Progenitor cell of endocrine pancreas (in vitro differentiated cells): ENCODE measurements around the gene KRTAP13-1. TPM values are rescaled to one million over a fixed set of nuclear protein-coding genes. Genes with fewer than 3 reads are reported as not detected.

ENCODE experiments used
- DNase-seq: peaks from one replicate; pipeline ENCODE4 v3.0.0; 2021; ENCODE audit warnings: low spot score; ENCODE audit not compliant: unreplicated experiment
- H3K27ac Mint-ChIP-seq: 2 replicates; pipeline ENCODE4 v1.8.0; 2021; ENCODE audit warnings: mild to moderate bottlenecking, moderate library complexity, mixed read lengths
- H3K27me3 Mint-ChIP-seq: 2 replicates; pipeline ENCODE4 v1.8.0; 2021; ENCODE audit warnings: mixed read lengths
- H3K36me3 Mint-ChIP-seq: 2 replicates; pipeline ENCODE4 v1.8.0; 2022; ENCODE audit warnings: mixed read lengths; ENCODE audit not compliant: insufficient read depth
- H3K4me1 Mint-ChIP-seq: 2 replicates; pipeline ENCODE4 v1.8.0; 2021; ENCODE audit warnings: low read depth, mixed read lengths
- H3K4me3 Mint-ChIP-seq: 2 replicates; pipeline ENCODE4 v1.8.0; 2021; ENCODE audit warnings: low read depth, mild to moderate bottlenecking, moderate library complexity, mixed read lengths
- H3K9me3 Mint-ChIP-seq: 2 replicates; pipeline ENCODE4 v1.8.0; 2021; ENCODE audit warnings: low read depth, mixed read lengths
- microRNA-seq: library from miRNA; unstranded; fragments of <30 nt; microRNA quantifications from one replicate; pipeline ENCODE4 v1.1.0, GENCODE V29; 2020; ENCODE audit warnings: borderline number of aligned reads; ENCODE audit not compliant: unreplicated experiment
- total RNA-seq: library from RNA; stranded (reverse); gene quantifications from 2 replicates; pipeline ENCODE4 v1.2.1, GENCODE V29; 2021
- TF ChIP-seq, protein P1 (sequence below): fragments of 200-600 bp; sonication (generic); IDR thresholded peaks from one replicate; pipeline ENCODE4 v1.5.0; 2021; ENCODE audit warnings: antibody characterized with exemption, mild to moderate bottlenecking; ENCODE audit not compliant: unreplicated experiment

The KRTAP13-1 gene
- total RNA-seq, 1 donor from 2014 or later, result not detected

GRCh38 chr21:30437010-30437565 is 41.3 kb downstream of the KRTAP13-1 start:
- Mint-ChIP-seq H3K9me3 (no peaks in the 10 kb centered on the region), H3K27ac (no peak overlapping the region), H3K4me1 (no peaks in the 10 kb centered on the region), H3K27me3 (no peaks in the 10 kb centered on the region), H3K36me3 (no peaks in the 10 kb centered on the region), H3K4me3 (no peak overlapping the region)
- no peak for DNase-seq
- TF ChIP-seq, protein P1, sequence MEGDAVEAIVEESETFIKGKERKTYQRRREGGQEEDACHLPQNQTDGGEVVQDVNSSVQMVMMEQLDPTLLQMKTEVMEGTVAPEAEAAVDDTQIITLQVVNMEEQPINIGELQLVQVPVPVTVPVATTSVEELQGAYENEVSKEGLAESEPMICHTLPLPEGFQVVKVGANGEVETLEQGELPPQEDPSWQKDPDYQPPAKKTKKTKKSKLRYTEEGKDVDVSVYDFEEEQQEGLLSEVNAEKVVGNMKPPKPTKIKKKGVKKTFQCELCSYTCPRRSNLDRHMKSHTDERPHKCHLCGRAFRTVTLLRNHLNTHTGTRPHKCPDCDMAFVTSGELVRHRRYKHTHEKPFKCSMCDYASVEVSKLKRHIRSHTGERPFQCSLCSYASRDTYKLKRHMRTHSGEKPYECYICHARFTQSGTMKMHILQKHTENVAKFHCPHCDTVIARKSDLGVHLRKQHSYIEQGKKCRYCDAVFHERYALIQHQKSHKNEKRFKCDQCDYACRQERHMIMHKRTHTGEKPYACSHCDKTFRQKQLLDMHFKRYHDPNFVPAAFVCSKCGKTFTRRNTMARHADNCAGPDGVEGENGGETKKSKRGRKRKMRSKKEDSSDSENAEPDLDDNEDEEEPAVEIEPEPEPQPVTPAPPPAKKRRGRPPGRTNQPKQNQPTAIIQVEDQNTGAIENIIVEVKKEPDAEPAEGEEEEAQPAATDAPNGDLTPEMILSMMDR, result no peak

DNA sequence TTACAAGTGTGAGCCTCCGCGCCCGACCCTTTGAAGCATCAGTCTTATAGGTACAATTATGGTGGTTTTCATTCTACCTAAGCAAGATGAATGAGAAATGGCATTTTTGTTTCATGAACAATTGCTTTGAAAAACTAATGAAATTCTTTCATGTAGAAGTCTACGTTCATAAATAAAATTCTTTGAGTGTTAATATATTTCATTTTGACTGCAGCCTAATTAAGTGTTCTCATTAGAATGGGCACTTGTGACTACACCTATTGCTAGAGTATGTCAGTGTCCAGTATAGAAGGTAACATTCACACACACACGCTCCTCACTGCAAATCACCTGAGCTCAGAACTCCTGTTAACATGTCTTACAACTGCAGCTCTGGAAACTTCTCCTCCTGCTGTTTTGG is 44.1 kb downstream of the KRTAP13-1 start, which contains the start of gene KRTAP15-1:
TSS of gene KRTAP15-1 (plus strand) at position 301 of the 400 bp plus-strand sequence. CDS start at position 354, 53 bp downstream.
- H3K36me3 Mint-ChIP-seq, result no peaks in the 10 kb centered on the region
- no peaks in the 10 kb centered on the region for H3K27me3 Mint-ChIP-seq
- TF ChIP-seq, protein P1, result no peak
- no peaks in the 10 kb centered on the region for H3K9me3 Mint-ChIP-seq
- peaks cover 3% of the 10 kb centered on the region for H3K4me1 Mint-ChIP-seq
- H3K27ac Mint-ChIP-seq, result no peak within 1 kb of the TSS
- no peak for DNase-seq
- H3K4me3 Mint-ChIP-seq, result no peak within 1 kb of the TSS

GRCh38 chr21:30443226-30443625 is 47.4 kb downstream of the KRTAP13-1 start:
- Mint-ChIP-seq H3K4me3 (no peak overlapping the region), H3K9me3 (no peaks in the 10 kb centered on the region), H3K27me3 (no peaks in the 10 kb centered on the region), H3K4me1 (peaks cover 3% of the 10 kb centered on the region), H3K36me3 (no peaks in the 10 kb centered on the region), H3K27ac (no peak overlapping the region)
- TF ChIP-seq, protein P1, result no peak
- no peak for DNase-seq

DNA sequence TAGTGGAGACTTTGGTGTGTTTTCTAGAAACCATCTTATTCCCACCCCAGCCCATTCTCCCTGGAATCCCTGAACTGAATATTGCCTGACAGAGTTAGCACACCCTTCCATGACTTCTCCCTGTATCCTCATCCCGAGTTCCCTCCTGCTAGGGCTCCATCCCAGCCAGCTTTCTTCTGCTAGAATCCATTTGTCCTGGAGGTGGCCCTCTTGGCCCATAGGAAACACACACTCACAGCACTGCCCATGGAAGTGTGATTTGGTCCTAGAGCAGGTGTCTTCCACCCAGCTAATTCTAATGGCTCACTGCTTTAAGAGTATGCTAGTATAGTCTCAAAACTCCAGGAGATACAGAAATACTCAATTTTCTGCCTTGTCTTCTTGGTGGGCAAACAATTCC is 48.4 kb downstream of the KRTAP13-1 start:
- Mint-ChIP-seq H3K4me3 (no peak overlapping the region), H3K27ac (no peak overlapping the region), H3K9me3 (no peaks in the 10 kb centered on the region), H3K36me3 (no peaks in the 10 kb centered on the region), H3K27me3 (no peaks in the 10 kb centered on the region), H3K4me1 (peaks cover 3% of the 10 kb centered on the region)
- TF ChIP-seq, protein P1, result no peak
- DNase-seq, result no peak

Small RNA genes lying within 50 kb of the gene (microRNA-seq; reads per million reads assigned to microRNA genes)
- gene MIR4327, result not detected

Other genes with a start within 250 kb of the KRTAP13-1 start
- not detected in 2 replicates for gene CLDN17, start 229.2 kb upstream of the KRTAP13-1 start, total RNA-seq
- gene CLDN8, start 179.9 kb upstream of the KRTAP13-1 start, total RNA-seq, result not detected in 2 replicates
- gene KRTAP24-1, start 113.1 kb upstream of the KRTAP13-1 start, total RNA-seq, result not detected in 2 replicates
- gene KRTAP25-1, start 106.5 kb upstream of the KRTAP13-1 start, total RNA-seq, result not detected in 2 replicates
- not detected in 2 replicates for gene KRTAP26-1, start 75.7 kb upstream of the KRTAP13-1 start, total RNA-seq
- not detected in 2 replicates for gene KRTAP27-1, start 58.3 kb upstream of the KRTAP13-1 start, total RNA-seq
- not detected in 2 replicates for gene KRTAP23-1, start 47.4 kb upstream of the KRTAP13-1 start, total RNA-seq
- not detected in 2 replicates for gene KRTAP13-2, start 23.8 kb upstream of the KRTAP13-1 start, total RNA-seq
- gene KRTAP13-3, start 29.9 kb downstream of the KRTAP13-1 start, total RNA-seq, result not detected in 2 replicates
- not detected in 2 replicates for gene KRTAP13-4, start 34.2 kb downstream of the KRTAP13-1 start, total RNA-seq
- not detected in 2 replicates for gene KRTAP15-1, start 44.2 kb downstream of the KRTAP13-1 start, total RNA-seq
- not detected in 2 replicates for gene KRTAP19-1, start 84.3 kb downstream of the KRTAP13-1 start, total RNA-seq
- not detected in 2 replicates for gene KRTAP19-2, start 91.4 kb downstream of the KRTAP13-1 start, total RNA-seq
- gene KRTAP19-3, start 96.0 kb downstream of the KRTAP13-1 start, total RNA-seq, result not detected in 2 replicates
- gene KRTAP19-4, start 101.1 kb downstream of the KRTAP13-1 start, total RNA-seq, result not detected in 2 replicates
- not detected in 2 replicates for gene KRTAP19-5, start 106.1 kb downstream of the KRTAP13-1 start, total RNA-seq
- not detected in 2 replicates for gene KRTAP19-6, start 145.8 kb downstream of the KRTAP13-1 start, total RNA-seq
- not detected in 2 replicates for gene KRTAP19-7, start 165.3 kb downstream of the KRTAP13-1 start, total RNA-seq
- not detected in 2 replicates for gene KRTAP22-2, start 194.4 kb downstream of the KRTAP13-1 start, total RNA-seq
- gene KRTAP6-3, start 196.4 kb downstream of the KRTAP13-1 start, total RNA-seq, result not detected in 2 replicates
- not detected in 2 replicates for gene KRTAP6-2, start 202.9 kb downstream of the KRTAP13-1 start, total RNA-seq
- not detected in 2 replicates for gene KRTAP22-1, start 205.1 kb downstream of the KRTAP13-1 start, total RNA-seq
- gene KRTAP6-1, start 217.9 kb downstream of the KRTAP13-1 start, total RNA-seq, result not detected in 2 replicates
- gene KRTAP20-1, start 220.4 kb downstream of the KRTAP13-1 start, total RNA-seq, result not detected in 2 replicates
- gene KRTAP20-4, start 224.6 kb downstream of the KRTAP13-1 start, total RNA-seq, result not detected in 2 replicates
- gene KRTAP20-2, start 239.2 kb downstream of the KRTAP13-1 start, total RNA-seq, result not detected in 2 replicates
- not detected in 2 replicates for gene KRTAP20-3, start 246.8 kb downstream of the KRTAP13-1 start, total RNA-seq